Myometrial cell (primary cell): Measurements from ENCODE around the gene DHX35. TPM values are rescaled to one million over a fixed set of nuclear protein-coding genes. Genes with fewer than 3 reads are reported as not detected.

Experiments
- total RNA-seq: library from RNA; depleted of rRNA; stranded (reverse); fragments of >200 nt; gene quantifications from 2 replicates; pipeline ENCODE4 v1.2.3, GENCODE V29; 2015

Gene DHX35, protein sequence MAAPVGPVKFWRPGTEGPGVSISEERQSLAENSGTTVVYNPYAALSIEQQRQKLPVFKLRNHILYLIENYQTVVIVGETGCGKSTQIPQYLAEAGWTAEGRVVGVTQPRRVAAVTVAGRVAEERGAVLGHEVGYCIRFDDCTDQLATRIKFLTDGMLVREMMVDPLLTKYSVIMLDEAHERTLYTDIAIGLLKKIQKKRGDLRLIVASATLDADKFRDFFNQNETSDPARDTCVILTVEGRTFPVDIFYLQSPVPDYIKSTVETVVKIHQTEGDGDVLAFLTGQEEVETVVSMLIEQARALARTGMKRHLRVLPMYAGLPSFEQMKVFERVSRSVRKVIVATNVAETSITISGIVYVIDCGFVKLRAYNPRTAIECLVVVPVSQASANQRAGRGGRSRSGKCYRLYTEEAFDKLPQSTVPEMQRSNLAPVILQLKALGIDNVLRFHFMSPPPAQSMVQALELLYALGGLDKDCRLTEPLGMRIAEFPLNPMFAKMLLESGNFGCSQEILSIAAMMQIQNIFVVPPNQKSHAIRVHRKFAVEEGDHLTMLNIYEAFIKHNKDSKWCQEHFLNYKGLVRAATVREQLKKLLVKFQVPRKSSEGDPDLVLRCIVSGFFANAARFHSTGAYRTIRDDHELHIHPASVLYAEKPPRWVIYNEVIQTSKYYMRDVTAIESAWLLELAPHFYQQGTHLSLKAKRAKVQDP
- 6.6 and 9.6 TPM in 2 replicates for total RNA-seq

DNA sequence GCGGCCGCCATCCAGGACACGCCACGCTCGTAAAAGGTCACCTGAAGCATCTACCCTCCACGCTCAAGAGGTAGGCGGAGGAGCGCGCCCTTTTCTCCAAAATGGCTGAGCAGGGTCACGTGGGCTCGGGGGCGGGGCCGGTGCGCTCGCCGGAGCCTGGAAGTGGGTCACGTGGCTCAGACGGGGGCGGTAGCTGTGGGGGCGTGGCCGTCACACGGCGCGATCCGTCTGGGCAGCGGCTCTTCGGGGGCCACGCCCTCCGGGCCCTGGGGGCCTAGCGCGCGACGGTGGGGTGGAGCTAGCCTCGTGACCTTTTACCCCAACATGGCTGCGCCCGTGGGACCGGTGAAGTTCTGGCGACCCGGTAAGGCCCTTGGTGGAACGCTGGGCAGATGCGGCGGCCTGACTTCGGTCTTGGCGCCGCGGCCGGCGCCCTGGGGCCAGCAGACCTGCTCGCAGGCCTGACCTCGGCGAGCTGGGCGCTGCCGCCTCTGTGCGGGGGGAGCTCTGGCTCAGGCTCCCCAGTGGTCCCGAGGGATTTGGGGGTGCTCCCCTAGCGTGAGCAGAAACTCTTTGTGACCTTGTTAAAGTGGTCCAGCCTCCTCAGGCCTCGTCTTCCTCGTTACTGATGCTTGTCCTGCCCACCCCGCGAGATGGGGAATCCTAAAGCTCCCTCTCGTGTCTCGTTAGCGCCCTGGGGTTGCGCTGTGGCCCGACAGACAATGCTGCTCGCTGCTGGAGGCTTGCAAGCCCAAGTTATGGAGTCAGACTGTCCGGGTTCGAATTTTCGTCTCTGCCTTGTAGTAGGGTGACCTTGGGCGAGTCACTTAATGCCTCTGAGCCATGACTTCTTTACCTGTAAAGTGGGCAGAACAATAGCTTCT lies at the start of gene DHX35:
Gene DHX35, plus strand, starts transcription at position 301 of the 884 bp plus-strand sequence. Its CDS starts 24 bp downstream, at position 325.

DNA sequence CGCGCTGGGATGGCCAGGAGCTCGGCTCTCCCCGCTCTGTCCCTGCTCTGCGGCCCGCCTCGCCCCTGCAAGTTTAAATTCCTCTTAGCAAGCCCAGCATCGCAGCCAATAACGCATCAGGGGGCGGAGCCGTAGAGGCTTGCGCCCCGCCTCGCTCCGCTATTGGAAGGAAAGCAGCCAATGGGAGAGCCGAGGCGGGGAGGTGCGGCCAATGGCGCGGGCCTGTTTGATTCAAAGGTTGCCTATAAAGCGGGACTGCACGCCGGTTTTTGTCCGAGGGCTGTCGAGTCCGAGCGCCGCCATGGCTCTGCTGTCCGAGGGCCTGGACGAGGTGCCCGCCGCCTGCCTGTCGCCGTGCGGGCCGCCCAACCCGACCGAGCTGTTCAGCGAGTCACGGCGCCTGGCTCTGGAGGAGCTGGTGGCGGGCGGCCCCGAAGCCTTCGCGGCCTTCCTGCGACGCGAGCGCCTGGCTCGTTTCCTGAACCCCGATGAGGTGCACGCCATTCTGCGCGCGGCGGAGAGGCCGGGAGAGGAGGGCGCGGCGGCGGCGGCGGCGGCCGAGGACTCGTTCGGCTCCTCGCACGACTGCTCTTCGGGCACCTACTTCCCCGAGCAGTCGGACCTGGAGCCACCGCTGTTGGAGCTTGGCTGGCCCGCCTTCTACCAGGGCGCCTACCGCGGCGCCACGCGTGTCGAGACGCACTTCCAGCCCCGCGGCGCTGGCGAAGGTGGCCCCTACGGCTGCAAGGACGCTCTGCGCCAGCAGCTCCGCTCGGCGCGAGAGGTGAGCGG lies 35.8 kb upstream of the DHX35 start, which contains the start of gene FAM83D:
Gene FAM83D, plus strand, starts transcription at position 276 of the 792 bp plus-strand sequence. Its CDS starts 26 bp downstream, at position 302.

Other genes starting within 250 kb of the DHX35 start
- gene SLC32A1, start 237.9 kb upstream of the DHX35 start, total RNA-seq = not detected in 2 replicates
- 6.7 and 7.2 TPM in 2 replicates for gene ACTR5, start 213.9 kb upstream of the DHX35 start, total RNA-seq
- gene PPP1R16B, start 156.6 kb upstream of the DHX35 start, total RNA-seq = not detected in 2 replicates
- 35.2 and 37.6 TPM in 2 replicates for gene FAM83D, start 35.9 kb upstream of the DHX35 start, total RNA-seq